ENCODE results near the gene ADD1. TPM values are rescaled to one million over a fixed set of nuclear protein-coding genes. Genes with fewer than 3 reads are reported as not detected.

ADD1 gene
- total RNA-seq, 1 donor from 2014 or later, result 212 TPM

DNA sequence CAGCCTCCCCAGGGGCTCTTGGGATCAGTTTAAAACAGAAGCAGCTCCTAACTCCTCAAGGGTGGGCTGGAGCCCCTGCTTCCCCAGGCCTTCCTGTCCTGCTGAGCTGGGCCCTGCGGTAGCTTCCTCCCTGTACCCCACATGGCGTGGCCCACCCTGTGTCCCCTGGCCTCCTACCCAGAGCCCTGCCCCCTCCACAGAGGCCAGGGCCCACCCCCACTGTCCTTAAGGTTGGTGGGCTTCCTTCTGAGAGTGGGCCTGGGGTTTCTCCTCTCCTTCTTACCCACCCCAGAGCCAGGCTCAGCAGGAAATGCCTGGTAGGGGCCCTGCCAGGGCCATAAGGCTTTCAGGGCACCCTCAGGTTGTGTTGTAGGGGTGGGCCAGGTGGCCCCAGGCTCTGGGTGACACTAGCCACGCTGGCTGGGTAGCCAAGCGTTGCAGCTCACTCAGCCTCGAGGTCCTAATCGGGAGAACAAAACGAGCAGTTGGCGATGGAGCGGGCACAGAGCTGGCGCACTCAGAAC, 39.1 kb upstream of the ADD1 start:
- no peaks in the 10 kb centered on the region for H3K9me3 ChIP-seq (replicated peaks)
- peaks cover 94% of the 10 kb centered on the region for H3K4me1 ChIP-seq
- intact Hi-C loops (cut with micrococcal nuclease), result no loop called here
- H3K4me3 ChIP-seq, result no peak overlapping the region
- peak; percentile 13 for DNase-seq
- TF ChIP-seq, protein P1, sequence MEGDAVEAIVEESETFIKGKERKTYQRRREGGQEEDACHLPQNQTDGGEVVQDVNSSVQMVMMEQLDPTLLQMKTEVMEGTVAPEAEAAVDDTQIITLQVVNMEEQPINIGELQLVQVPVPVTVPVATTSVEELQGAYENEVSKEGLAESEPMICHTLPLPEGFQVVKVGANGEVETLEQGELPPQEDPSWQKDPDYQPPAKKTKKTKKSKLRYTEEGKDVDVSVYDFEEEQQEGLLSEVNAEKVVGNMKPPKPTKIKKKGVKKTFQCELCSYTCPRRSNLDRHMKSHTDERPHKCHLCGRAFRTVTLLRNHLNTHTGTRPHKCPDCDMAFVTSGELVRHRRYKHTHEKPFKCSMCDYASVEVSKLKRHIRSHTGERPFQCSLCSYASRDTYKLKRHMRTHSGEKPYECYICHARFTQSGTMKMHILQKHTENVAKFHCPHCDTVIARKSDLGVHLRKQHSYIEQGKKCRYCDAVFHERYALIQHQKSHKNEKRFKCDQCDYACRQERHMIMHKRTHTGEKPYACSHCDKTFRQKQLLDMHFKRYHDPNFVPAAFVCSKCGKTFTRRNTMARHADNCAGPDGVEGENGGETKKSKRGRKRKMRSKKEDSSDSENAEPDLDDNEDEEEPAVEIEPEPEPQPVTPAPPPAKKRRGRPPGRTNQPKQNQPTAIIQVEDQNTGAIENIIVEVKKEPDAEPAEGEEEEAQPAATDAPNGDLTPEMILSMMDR (IDR thresholded peaks at IDR 0.05; ENCODE audit: borderline replicate concordance), result no peak
- H3K27ac ChIP-seq (replicated peaks), result peak overlapping the region; percentile 89
- H3K27me3 ChIP-seq (ENCODE audit: low read depth), result no peaks in the 10 kb centered on the region
- no peaks in the 10 kb centered on the region for H3K36me3 ChIP-seq

DNA sequence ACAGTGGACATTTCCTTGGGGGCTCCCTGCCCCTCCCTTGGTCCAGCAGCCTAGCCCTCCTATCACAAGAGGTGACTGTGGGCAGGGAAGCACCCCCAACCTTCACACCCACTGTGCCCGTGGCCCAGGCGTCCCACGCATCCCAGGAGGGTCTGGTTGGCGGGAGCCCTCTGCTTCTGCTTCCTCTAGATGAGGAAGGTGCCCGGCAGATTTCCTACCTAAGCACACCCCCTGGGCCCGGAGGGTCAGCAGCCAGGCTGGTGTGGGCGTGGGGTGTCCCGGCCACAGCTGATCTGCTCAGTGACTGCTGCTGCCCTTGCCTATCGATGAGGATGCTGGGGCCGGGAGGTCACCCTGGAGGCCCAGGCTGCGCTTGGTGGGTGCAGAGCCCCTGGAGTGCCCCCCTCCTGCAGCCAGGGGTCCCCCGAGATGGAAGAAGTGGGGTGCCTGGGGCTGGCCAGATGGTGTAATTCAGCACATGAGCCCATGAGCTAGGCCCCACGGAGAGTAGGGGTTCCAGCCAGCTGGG, 38.6 kb upstream of the ADD1 start:
- TF ChIP-seq, protein P1 (IDR thresholded peaks at IDR 0.05; ENCODE audit: borderline replicate concordance), result no peak
- Histone ChIP-seq H3K4me3 (peak overlapping the region; percentile 45), H3K27ac (replicated peaks) (peak overlapping the region; percentile 89), H3K4me1 (peaks cover 94% of the 10 kb centered on the region), H3K27me3 (ENCODE audit: low read depth) (no peaks in the 10 kb centered on the region), H3K9me3 (replicated peaks) (no peaks in the 10 kb centered on the region), H3K36me3 (no peaks in the 10 kb centered on the region)
- intact Hi-C loops (cut with micrococcal nuclease), result no loop called here
- DNase-seq, result peak; percentile 16

DNA sequence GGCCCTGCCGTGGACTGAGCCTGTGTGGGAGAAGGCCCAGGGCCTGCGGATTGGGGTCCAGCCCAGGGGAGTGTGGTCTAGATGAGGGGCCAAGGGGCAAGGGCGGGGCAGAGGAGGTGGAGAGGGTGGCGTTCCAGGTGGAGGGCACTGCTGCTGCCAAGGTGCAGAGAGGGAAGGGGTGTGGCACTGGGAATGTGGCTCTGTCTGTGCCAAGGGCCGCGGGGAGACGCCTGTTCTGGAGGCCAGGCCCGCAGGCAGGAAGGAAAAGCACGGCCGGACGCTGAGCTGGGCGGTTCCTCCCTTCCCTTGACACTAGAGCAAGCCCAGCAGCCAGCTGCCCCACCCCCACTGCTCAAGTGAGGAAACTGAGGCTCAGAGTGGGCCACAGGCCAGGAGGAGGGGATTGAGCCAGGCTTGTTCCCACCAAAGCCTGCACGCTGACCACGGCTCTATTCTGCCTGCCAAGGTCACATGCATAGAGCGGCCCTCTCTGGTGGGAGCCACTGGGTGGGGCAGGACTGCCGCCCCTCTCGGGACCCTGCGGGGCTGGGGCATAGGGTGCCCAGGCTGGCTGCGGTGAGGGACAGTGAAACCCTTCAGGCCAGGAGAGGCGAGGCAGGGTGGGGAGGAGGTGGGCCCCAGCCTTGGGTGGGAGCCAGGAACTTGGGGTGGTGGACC, 37.8 kb upstream of the ADD1 start:
- DNase-seq, result peak; percentile 80
- no peaks in the 10 kb centered on the region for H3K9me3 ChIP-seq (replicated peaks)
- no peaks in the 10 kb centered on the region for H3K27me3 ChIP-seq (ENCODE audit: low read depth)
- H3K36me3 ChIP-seq, result no peaks in the 10 kb centered on the region
- TF ChIP-seq, protein P1 (IDR thresholded peaks at IDR 0.05; ENCODE audit: borderline replicate concordance), result no peak
- peaks cover 94% of the 10 kb centered on the region for H3K4me1 ChIP-seq
- peak overlapping the region; percentile 45 for H3K4me3 ChIP-seq
- intact Hi-C loops (cut with micrococcal nuclease), result no loop called here
- peak overlapping the region; percentile 89 for H3K27ac ChIP-seq (replicated peaks)

DNA sequence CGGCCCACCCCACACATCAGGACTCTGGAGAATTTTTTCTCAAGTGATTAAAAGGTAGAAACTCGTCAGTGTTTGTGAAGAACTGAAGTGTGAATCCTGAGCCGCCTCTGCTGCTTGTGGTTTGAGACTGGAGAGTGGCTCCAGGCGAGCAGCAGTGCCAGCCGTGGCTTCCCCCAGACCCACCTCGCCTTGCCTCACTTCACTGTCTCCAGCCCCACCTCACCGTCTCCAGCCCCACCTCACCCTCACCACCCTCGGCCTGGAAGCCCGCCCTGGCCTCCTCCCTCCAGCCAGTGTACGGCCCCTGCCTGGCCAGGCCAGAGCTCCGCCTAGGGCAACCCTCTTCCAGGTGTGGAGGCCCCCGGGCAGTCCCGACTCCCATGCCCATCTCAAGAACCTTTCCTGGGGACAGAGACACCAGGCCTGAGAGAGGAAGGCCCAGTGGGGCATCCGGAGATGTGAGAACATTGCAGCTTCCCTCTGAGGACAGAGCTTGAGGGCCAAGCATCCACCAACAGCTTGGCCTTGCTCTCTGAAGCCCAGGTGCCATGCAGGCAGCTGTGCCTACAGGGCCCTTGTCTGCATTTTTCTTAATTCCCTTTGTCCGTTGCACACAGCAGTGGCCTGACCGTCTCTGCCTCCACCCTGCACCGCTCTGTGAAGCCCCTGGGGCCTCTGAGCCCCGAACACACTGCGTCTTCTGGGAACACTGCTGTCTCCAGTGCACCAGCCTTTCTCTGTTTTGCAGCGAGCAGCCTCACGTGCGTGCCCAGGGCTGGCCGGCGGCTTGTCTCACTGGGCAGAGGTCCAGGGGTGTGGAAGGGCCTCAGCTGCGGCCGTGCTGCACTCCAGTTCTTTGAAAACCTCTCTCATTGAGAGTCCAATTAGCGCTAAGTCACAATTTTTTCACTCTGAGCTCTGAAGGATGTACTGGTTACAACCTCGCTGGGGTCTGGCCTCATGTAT, 37.0 kb upstream of the ADD1 start:
- DNase-seq, result peak; percentile 77
- TF ChIP-seq, protein P1 (IDR thresholded peaks at IDR 0.05; ENCODE audit: borderline replicate concordance), result no peak
- peak overlapping the region; percentile 89 for H3K27ac ChIP-seq (replicated peaks)
- H3K27me3 ChIP-seq (ENCODE audit: low read depth), result no peaks in the 10 kb centered on the region
- intact Hi-C loops (cut with micrococcal nuclease), result no loop called here
- no peaks in the 10 kb centered on the region for H3K36me3 ChIP-seq
- H3K4me3 ChIP-seq, result peak overlapping the region; percentile 45
- no peaks in the 10 kb centered on the region for H3K9me3 ChIP-seq (replicated peaks)
- H3K4me1 ChIP-seq, result peaks cover 94% of the 10 kb centered on the region

DNA sequence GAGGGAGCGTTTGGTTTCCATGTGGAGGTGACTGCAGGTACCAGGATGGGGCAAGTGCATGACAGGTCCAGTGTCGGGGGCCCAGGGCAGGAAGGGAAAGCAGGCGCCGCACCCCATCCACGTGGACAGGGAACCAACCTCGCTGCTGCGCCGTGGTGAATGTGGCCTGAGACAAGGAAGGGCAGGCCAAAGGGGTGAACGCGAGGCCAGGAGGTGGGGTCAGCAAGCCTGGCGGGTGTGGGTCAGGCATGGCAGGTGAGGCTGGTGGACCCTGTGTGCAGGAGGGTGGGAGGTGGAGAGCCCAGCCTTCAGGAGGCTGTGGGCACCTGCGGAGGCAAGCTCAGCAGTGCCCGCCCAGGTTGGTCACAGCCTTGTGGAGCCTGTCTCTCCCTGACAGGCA, 36.1 kb upstream of the ADD1 start:
- peak overlapping the region; percentile 89 for H3K27ac ChIP-seq (replicated peaks)
- H3K4me1 ChIP-seq, result peaks cover 96% of the 10 kb centered on the region
- no peak overlapping the region for H3K4me3 ChIP-seq
- no peaks in the 10 kb centered on the region for H3K9me3 ChIP-seq (replicated peaks)
- TF ChIP-seq, protein P1 (IDR thresholded peaks at IDR 0.05; ENCODE audit: borderline replicate concordance), result no peak
- no peaks in the 10 kb centered on the region for H3K27me3 ChIP-seq (ENCODE audit: low read depth)
- no peak for DNase-seq
- intact Hi-C loops (cut with micrococcal nuclease), result no loop called here
- H3K36me3 ChIP-seq, result no peaks in the 10 kb centered on the region
